ENCODE results near the gene MFSD1. TPM values are rescaled to one million over a fixed set of nuclear protein-coding genes. Genes with fewer than 3 reads are reported as not detected.

Gene MFSD1
- polyA plus RNA-seq, 3 donors: 110 to 262 (median 225) TPM

GRCh38 chr3:158809642-158810041, 7.8 kb downstream of the MFSD1 start:
- peaks cover 0 to 3% (median 0%) of the 10 kb centered on the region in 3 donors for H3K27me3 Mint-ChIP-seq (ENCODE audit: low read depth in 3 of 3)
- H3K36me3 Mint-ChIP-seq: peaks cover 70 to 85% of the 10 kb centered on the region in 2 donors
- Histone ChIP-seq H3K4me1 (ENCODE audit: control insufficient read depth in 1 of 2, insufficient read depth in 2 of 2, low read length in 2 of 2) (peaks cover 58 to 85% of the 10 kb centered on the region in 2 donors), H4K20me1 (ENCODE audit: insufficient read depth, low read length) (peaks cover 7% of the 10 kb centered on the region), H3K4me2 (replicated peaks; ENCODE audit: extremely low read depth, low read length, poor library complexity, severe bottlenecking) (peak overlapping the region; percentile 58), H3K4me3 (replicated peaks in 1 of 3; ENCODE audit: low read depth in 2 of 3, low read length in 3 of 3) (peak overlapping the region in 1 of 3 experiments; percentile 53), H3K9ac (ENCODE audit: insufficient read depth, low read length, poor library complexity, severe bottlenecking) (no peak overlapping the region), H3K27me3 (ENCODE audit: control insufficient read depth in 2 of 2, insufficient read depth in 2 of 2, low read length in 2 of 2) (no peaks in the 10 kb centered on the region), H3K79me2 (ENCODE audit: insufficient read depth, low read length) (peaks cover 89% of the 10 kb centered on the region), H2AFZ (ENCODE audit: insufficient read depth, low read depth, low read length, poor library complexity, severe bottlenecking) (no peak overlapping the region), H3K36me3 (replicated peaks in 1 of 2; ENCODE audit: control insufficient read depth in 1 of 2, insufficient read depth in 2 of 2, low read length in 2 of 2) (peaks cover 62 to 71% of the 10 kb centered on the region in 2 donors), H3K9me3 (replicated peaks in 1 of 2; ENCODE audit: control insufficient read depth in 1 of 2, insufficient read depth in 1 of 2, low read length in 2 of 2) (no peaks in the 10 kb centered on the region), H3K27ac (ENCODE audit: low read depth in 1 of 2, low read length in 2 of 2) (peak overlapping the region; percentile 89)
- H3K27ac Mint-ChIP-seq: peak overlapping the region; percentile 88 to 95 (median 94)
- DNase-seq: peak; percentile 72 to 85 (median 77)
- WGBS (ENCODE audit: insufficient coverage): 75% methylated on average over 2 of the region's 4 CpGs
- intact Hi-C loops (cut with micrococcal nuclease): no loop called here
- H3K9me3 Mint-ChIP-seq: no peaks in the 10 kb centered on the region
- peaks cover 72% of the 10 kb centered on the region for H3K4me1 Mint-ChIP-seq
- peak overlapping the region; percentile 32 to 73 for H3K4me3 Mint-ChIP-seq
- TF ChIP-seq CTCF (IDR thresholded peaks at IDR 0.05): no peak

- Histone ChIP-seq H2AFZ (ENCODE audit: insufficient read depth, low read depth, low read length, poor library complexity, severe bottlenecking) (peak overlapping the region; percentile 24), H3K36me3 (replicated peaks in 1 of 2; ENCODE audit: control insufficient read depth in 1 of 2, insufficient read depth in 2 of 2, low read length in 2 of 2) (peaks cover 58 to 64% of the 10 kb centered on the region in 2 donors), H3K9ac (ENCODE audit: insufficient read depth, low read length, poor library complexity, severe bottlenecking) (peak overlapping the region; percentile 53), H3K4me1 (ENCODE audit: control insufficient read depth in 1 of 2, insufficient read depth in 2 of 2, low read length in 2 of 2) (peaks cover 46 to 71% of the 10 kb centered on the region in 2 donors), H3K4me3 (replicated peaks in 1 of 3; ENCODE audit: low read depth in 2 of 3, low read length in 3 of 3) (peak overlapping the region in 2 of 3 experiments; percentile 27 to 61), H3K4me2 (replicated peaks; ENCODE audit: extremely low read depth, low read length, poor library complexity, severe bottlenecking) (peak overlapping the region; percentile 60), H3K79me2 (ENCODE audit: insufficient read depth, low read length) (peaks cover 81% of the 10 kb centered on the region), H3K9me3 (replicated peaks in 1 of 2; ENCODE audit: control insufficient read depth in 1 of 2, insufficient read depth in 1 of 2, low read length in 2 of 2) (no peaks in the 10 kb centered on the region), H4K20me1 (ENCODE audit: insufficient read depth, low read length) (no peaks in the 10 kb centered on the region), H3K27ac (ENCODE audit: low read depth in 1 of 2, low read length in 2 of 2) (peak overlapping the region; percentile 64 to 89), H3K27me3 (ENCODE audit: control insufficient read depth in 2 of 2, insufficient read depth in 2 of 2, low read length in 2 of 2) (no peaks in the 10 kb centered on the region)
- Mint-ChIP-seq H3K27me3 (ENCODE audit: low read depth in 3 of 3) (peaks cover 0 to 3% (median 0%) of the 10 kb centered on the region in 3 donors), H3K36me3 (peaks cover 68 to 78% of the 10 kb centered on the region in 2 donors), H3K27ac (peak overlapping the region; percentile 88 to 96 (median 94)), H3K9me3 (no peaks in the 10 kb centered on the region), H3K4me1 (peaks cover 58% of the 10 kb centered on the region), H3K4me3 (peak overlapping the region; percentile 62 to 64)
- 0% methylated on average over 1 of the region's 8 CpGs for WGBS (ENCODE audit: insufficient coverage)
- intact Hi-C loops (cut with micrococcal nuclease): no loop called here
- peak; percentile 63 to 93 (median 80) for DNase-seq
- TF ChIP-seq CTCF (IDR thresholded peaks at IDR 0.05): no peak
Observed at GRCh38 chr3:158810823-158811724, 9.2 kb downstream of the MFSD1 start.
